BJ (cell line): Measurements from ENCODE around the gene DMD. TPM values are rescaled to one million over a fixed set of nuclear protein-coding genes. Genes with fewer than 3 reads are reported as not detected.

Source experiments
- CTCF ChIA-PET: fragments of 350-600 bp; formaldehyde crosslinking; extraction: SDS; loops from one replicate; lab custom pipeline; 2021; ENCODE audit warnings: antibody characterized with exemption, inconsistent platforms; lab: Yijun Ruan, JAX
- POLR2A ChIA-PET: fragments of 300-600 bp; sonication (Branson Sonifier 250); formaldehyde crosslinking; extraction: SDS; loops from one replicate; lab custom pipeline; 2021; ENCODE audit warnings: antibody characterized with exemption; lab: Charles Lee
- DNase-seq: peaks from one replicate; pipeline ENCODE4 v3.0.0-alpha.2; 2011; ENCODE audit warnings: low read depth
- H3K27me3 ChIP-seq: 2 replicates; pipeline ENCODE4 v1.6.0; 2011; ENCODE audit warnings: low read length; ENCODE audit not compliant: control insufficient read depth, insufficient read depth
- H3K36me3 ChIP-seq: 2 replicates; pipeline ENCODE4 v1.5.1; 2011; ENCODE audit warnings: low read length; ENCODE audit not compliant: control insufficient read depth, insufficient read depth
- H3K4me3 ChIP-seq: 2 replicates; pipeline ENCODE4 v1.5.1; 2011; ENCODE audit warnings: low read depth, mild to moderate bottlenecking, control low read depth, low read length
- CTCF ChIP-seq: IDR thresholded peaks from 2 replicates; pipeline ENCODE4 v1.5.1; 2011; ENCODE audit warnings: low read depth, mild to moderate bottlenecking, control low read depth, inconsistent platforms, low read length, moderate library complexity; ENCODE audit not compliant: insufficient read depth
- polyA plus RNA-seq: library from polyadenylated mRNA; depleted of rRNA; stranded (reverse); fragments of >200 nt; gene quantifications from 2 replicates; pipeline ENCODE4 v1.2.3, GENCODE V29; 2011

The DMD gene
- polyA plus RNA-seq, 1 experiment, result 12.5 TPM

GRCh38 chrX:32370456-32371205 is 840.7 kb downstream of the DMD start:
- no peak for DNase-seq
- no peaks in the 10 kb centered on the region for H3K27me3 ChIP-seq
- ChIA-PET CTCF (no interaction called here), POLR2A (no interaction called here)
- no peak overlapping the region for H3K4me3 ChIP-seq
- no peaks in the 10 kb centered on the region for H3K36me3 ChIP-seq
- no peak for TF ChIP-seq CTCF

GRCh38 chrX:32293962-32294700 is 917.2 kb downstream of the DMD start:
- no peak for DNase-seq
- ChIA-PET POLR2A (no interaction called here), CTCF (no interaction called here)
- no peak overlapping the region for H3K4me3 ChIP-seq
- no peaks in the 10 kb centered on the region for H3K27me3 ChIP-seq
- TF ChIP-seq CTCF, result no peak
- no peaks in the 10 kb centered on the region for H3K36me3 ChIP-seq

GRCh38 chrX:32289356-32289755 is 922.0 kb downstream of the DMD start:
- no peaks in the 10 kb centered on the region for H3K36me3 ChIP-seq
- no peaks in the 10 kb centered on the region for H3K27me3 ChIP-seq
- POLR2A ChIA-PET, result no interaction called here
- CTCF ChIA-PET, result no interaction called here
- DNase-seq, result no peak
- no peak for TF ChIP-seq CTCF
- H3K4me3 ChIP-seq, result no peak overlapping the region

- POLR2A ChIA-PET, result no interaction called here
- Histone ChIP-seq H3K4me3 (no peak overlapping the region), H3K36me3 (no peaks in the 10 kb centered on the region), H3K27me3 (no peaks in the 10 kb centered on the region)
- TF ChIP-seq CTCF, result no peak
- DNase-seq, result no peak
- CTCF ChIA-PET, result no interaction called here
Observed at GRCh38 chrX:32281853-32282252, 929.5 kb downstream of the DMD start.

- no peaks in the 10 kb centered on the region for H3K36me3 ChIP-seq
- ChIA-PET POLR2A (no interaction called here), CTCF (no interaction called here)
- no peak overlapping the region for H3K4me3 ChIP-seq
- no peak for DNase-seq
- no peaks in the 10 kb centered on the region for H3K27me3 ChIP-seq
- no peak for TF ChIP-seq CTCF
Observed at GRCh38 chrX:32280921-32281320, 930.4 kb downstream of the DMD start.
